HepG2 (cell line): ENCODE measurements around the gene ATP9A. TPM values are rescaled to one million over a fixed set of nuclear protein-coding genes. Genes with fewer than 3 reads are reported as not detected.

Experiments used
- ARID2 ChIP-seq: sonication (generic); formaldehyde crosslinking; IDR thresholded peaks from 2 replicates; pipeline ENCODE4 v1.8.1; 2022; ENCODE audit warnings: mild to moderate bottlenecking, missing genetic modification reagents, borderline replicate concordance
- CEBPB ChIP-seq: IDR thresholded peaks from 2 replicates; pipeline ENCODE4 v1.6.1; 2011; ENCODE audit warnings: low read depth, low read length, improper control_type of control experiment, borderline replicate concordance
- CEBPG ChIP-seq: IDR thresholded peaks from 2 replicates; pipeline ENCODE4 v1.6.1; 2016
- CTCF ChIP-seq: sonication (generic); formaldehyde crosslinking; IDR thresholded peaks from 2 replicates; pipeline ENCODE4 v1.5.0; 2020; ENCODE audit warnings: mild to moderate bottlenecking, missing genetic modification reagents, moderate library complexity
- GFI1 ChIP-seq: sonication (generic); formaldehyde crosslinking; IDR thresholded peaks from 2 replicates; pipeline ENCODE4 v1.5.0; 2020; ENCODE audit warnings: missing genetic modification reagents, mild to moderate bottlenecking, borderline replicate concordance
- HNF4A ChIP-seq: sonication (generic); formaldehyde crosslinking; IDR thresholded peaks from 2 replicates; pipeline ENCODE4 v1.4.0; 2020; ENCODE audit warnings: missing genetic modification reagents
- IKZF4 ChIP-seq: sonication (generic); formaldehyde crosslinking; IDR thresholded peaks from 2 replicates; pipeline ENCODE4 v1.5.1; 2020; ENCODE audit warnings: borderline replicate concordance, mild to moderate bottlenecking, low read depth, missing genetic modification reagents; ENCODE audit errors: not compliant biosample characterization
- IKZF5 ChIP-seq: IDR thresholded peaks from 2 replicates; pipeline ENCODE4 v1.6.1; 2018; ENCODE audit warnings: missing genetic modification reagents, mild to moderate bottlenecking, missing compliant biosample characterization
- JUNB ChIP-seq: sonication (generic); formaldehyde crosslinking; IDR thresholded peaks from 2 replicates; pipeline ENCODE4 v1.8.0; 2022; ENCODE audit warnings: missing genetic modification reagents, mild to moderate bottlenecking, borderline replicate concordance
- MBNL3 ChIP-seq: fragments of 250-450 bp; sonication (Bioruptor Pico); conservative IDR thresholded peaks from 2 replicates; pipeline ENCODE4 v1.8.0; 2022; ENCODE audit warnings: mild to moderate bottlenecking, inconsistent platforms
- NFE2 ChIP-seq: sonication (generic); formaldehyde crosslinking; IDR thresholded peaks from 2 replicates; pipeline ENCODE4 v1.4.0; 2020; ENCODE audit warnings: missing genetic modification reagents
- NR2F6 ChIP-seq, 2 experiments: IDR thresholded peaks; 2 replicates each; pipeline ENCODE4 v1.6.1; 2016; ENCODE audit warnings: antibody characterized with exemption in 1 of 2, mild to moderate bottlenecking in 1 of 2
- PHF8 ChIP-seq: sonication (generic); formaldehyde crosslinking; IDR thresholded peaks from 2 replicates; pipeline ENCODE4 v1.5.0; 2020; ENCODE audit warnings: missing genetic modification reagents
- SMC3 ChIP-seq: IDR thresholded peaks from 2 replicates; pipeline ENCODE4 v1.6.1; 2011; ENCODE audit warnings: low read length, improper control_type of control experiment
- SPEN ChIP-seq: sonication (generic); formaldehyde crosslinking; IDR thresholded peaks from 2 replicates; pipeline ENCODE4 v1.5.1; 2020; ENCODE audit warnings: low read depth, mild to moderate bottlenecking, missing genetic modification reagents
- ZBTB26 ChIP-seq: IDR thresholded peaks from 2 replicates; pipeline ENCODE4 v1.6.1; 2016; ENCODE audit warnings: missing compliant biosample characterization, missing genetic modification reagents, borderline replicate concordance
- ZC3H4 ChIP-seq: sonication (generic); formaldehyde crosslinking; IDR thresholded peaks from 2 replicates; pipeline ENCODE4 v1.4.0; 2020; ENCODE audit warnings: missing genetic modification reagents, borderline replicate concordance
- ZFP82 ChIP-seq: sonication (generic); formaldehyde crosslinking; IDR thresholded peaks from 2 replicates; pipeline ENCODE4 v1.5.1; 2020; ENCODE audit warnings: mild to moderate bottlenecking, missing genetic modification reagents, borderline replicate concordance
- ZNF280D ChIP-seq: sonication (generic); formaldehyde crosslinking; IDR thresholded peaks from 2 replicates; pipeline ENCODE4 v1.5.1; 2020; ENCODE audit warnings: mild to moderate bottlenecking, missing genetic modification reagents
- ZNF546 ChIP-seq: sonication (generic); formaldehyde crosslinking; conservative IDR thresholded peaks from 2 replicates; pipeline ENCODE4 v1.8.1; 2023; ENCODE audit warnings: mild to moderate bottlenecking, missing genetic modification reagents
- ZNF737 ChIP-seq: sonication (generic); formaldehyde crosslinking; IDR thresholded peaks from 2 replicates; pipeline ENCODE4 v1.5.0; 2020; ENCODE audit warnings: missing genetic modification reagents, mild to moderate bottlenecking, borderline replicate concordance
- ZSCAN22 ChIP-seq: sonication (generic); formaldehyde crosslinking; IDR thresholded peaks from 2 replicates; pipeline ENCODE4 v1.4.0; 2020; ENCODE audit warnings: mild to moderate bottlenecking, missing genetic modification reagents
- polyA plus RNA-seq, 8 experiments: library from polyadenylated mRNA; depleted of rRNA in 3 of 8; stranded (reverse) in 7 of 8; unstranded in 1 of 8; fragments of >200 nt; fragmentation: Illumina TruSeq in 4 of 8; extraction: Trizol in 4 of 8; gene quantifications; 2 replicates each; pipeline versions ENCODE4 v1.2.1 to v1.2.3, GENCODE V29; 2011 to 2016; ENCODE audit warnings: low read depth in 4 of 8, missing spikeins in 1 of 8, mixed read lengths in 1 of 8; ENCODE audit not compliant: insufficient read depth in 1 of 8
- total RNA-seq, 5 experiments: library from RNA; depleted of rRNA; stranded (reverse); fragments of >200 nt; fragmentation: Illumina TruSeq; extraction: Trizol; gene quantifications; 2 replicates each; pipeline ENCODE4 v1.2.3, GENCODE V29; 2016; ENCODE audit warnings: low read depth in 1 of 5

The ATP9A gene
- total and polyA plus RNA-seq, 2 of the 13 experiments (the other 11 are each of a cell fraction or from before 2014, with no cell fraction given): 11.8 to 18.5 TPM

- peak; percentile 15; the same call in 1 of the 2 replicates for TF ChIP-seq ZNF280D (CRISPR knock-in tag)
- no peak for TF ChIP-seq ZSCAN22 (CRISPR knock-in tag)
- TF ChIP-seq ARID2 (CRISPR knock-in tag): no peak
- no peak for TF ChIP-seq JUNB (CRISPR knock-in tag)
- TF ChIP-seq CEBPG: 0 out of 2 replicates have a peak, but pooled peaks have one; percentile 49
- no peak for TF ChIP-seq SPEN
- TF ChIP-seq PHF8 (CRISPR knock-in tag): no peak
- peak; percentile 75 for TF ChIP-seq CEBPB
- TF ChIP-seq ZBTB26 (CRISPR knock-in tag): no peak
- no peak for TF ChIP-seq MBNL3
- TF ChIP-seq ZFP82: peak; percentile 46; the same call in 1 of the 2 replicates
- TF ChIP-seq GFI1 (CRISPR knock-in tag): peak; percentile 9; the same call in 1 of the 2 replicates
- no peak for TF ChIP-seq IKZF4 (CRISPR knock-in tag)
- no peak for TF ChIP-seq ZNF546 (CRISPR knock-in tag)
- peak; percentile 22; the same call in 1 of the 2 replicates for TF ChIP-seq IKZF5 (CRISPR knock-in tag)
- TF ChIP-seq NR2F6 (IDR thresholded peaks at IDR 0.05): peak; percentile 48; the same call in 1 of the 2 replicates
- no peak for TF ChIP-seq NR2F6 (CRISPR knock-in tag; IDR thresholded peaks at IDR 0.05)
- no peak for TF ChIP-seq ZC3H4 (CRISPR knock-in tag)
- TF ChIP-seq ZNF737 (CRISPR knock-in tag): no peak
- TF ChIP-seq SMC3: peak; percentile 39; the same call in 1 of the 2 replicates
- TF ChIP-seq NFE2 (CRISPR knock-in tag): no peak
- no peak for TF ChIP-seq HNF4A (CRISPR knock-in tag)
- TF ChIP-seq CTCF (CRISPR knock-in tag): 0 out of 2 replicates have a peak, but pooled peaks have one; percentile 29
Measured at GRCh38 chr20:51810155-51811041, 42.2 kb upstream of the ATP9A start (continued).
